ENCODE data around the gene NUCKS1.

Gene NUCKS1

GRCh38 chr1:205700865-205701401, 49.0 kb downstream of the NUCKS1 start:
- no peak overlapping the region for H3K27ac ChIP-seq (ENCODE audit: low read depth, low read length)
- no peaks in the 10 kb centered on the region for H3K4me1 ChIP-seq (ENCODE audit: control insufficient read depth, insufficient read depth, low read length)
- no peak overlapping the region for H3K4me3 ChIP-seq (ENCODE audit: low read length)
- H3K27me3 ChIP-seq (ENCODE audit: control insufficient read depth, insufficient read depth, low read length): no peaks in the 10 kb centered on the region
- no peaks in the 10 kb centered on the region for H3K36me3 ChIP-seq (ENCODE audit: control insufficient read depth, insufficient read depth, low read length)
- no peak overlapping the region for H3K9ac ChIP-seq (ENCODE audit: low read length)

GRCh38 chr1:205699416-205699815, 50.6 kb downstream of the NUCKS1 start:
- Histone ChIP-seq H3K9ac (ENCODE audit: low read length) (no peak overlapping the region), H3K4me1 (ENCODE audit: control insufficient read depth, insufficient read depth, low read length) (no peaks in the 10 kb centered on the region), H3K27ac (ENCODE audit: low read depth, low read length) (no peak overlapping the region), H3K36me3 (ENCODE audit: control insufficient read depth, insufficient read depth, low read length) (no peaks in the 10 kb centered on the region), H3K4me3 (ENCODE audit: low read length) (no peak overlapping the region), H3K27me3 (ENCODE audit: control insufficient read depth, insufficient read depth, low read length) (no peaks in the 10 kb centered on the region)

- Histone ChIP-seq H3K4me3 (ENCODE audit: low read length) (no peak overlapping the region), H3K36me3 (ENCODE audit: control insufficient read depth, insufficient read depth, low read length) (no peaks in the 10 kb centered on the region), H3K27me3 (ENCODE audit: control insufficient read depth, insufficient read depth, low read length) (no peaks in the 10 kb centered on the region), H3K4me1 (ENCODE audit: control insufficient read depth, insufficient read depth, low read length) (no peaks in the 10 kb centered on the region), H3K9ac (ENCODE audit: low read length) (no peak overlapping the region), H3K27ac (ENCODE audit: low read depth, low read length) (no peak overlapping the region)
Observed at GRCh38 chr1:205698921-205699320, 51.1 kb downstream of the NUCKS1 start.

GRCh38 chr1:205693421-205693991, 56.5 kb downstream of the NUCKS1 start:
- no peak overlapping the region for H3K9ac ChIP-seq (ENCODE audit: low read length)

GRCh38 chr1:205692423-205692822, 57.6 kb downstream of the NUCKS1 start:
- H3K36me3 ChIP-seq (ENCODE audit: control insufficient read depth, insufficient read depth, low read length): no peaks in the 10 kb centered on the region
- no peaks in the 10 kb centered on the region for H3K27me3 ChIP-seq (ENCODE audit: control insufficient read depth, insufficient read depth, low read length)
- H3K4me1 ChIP-seq (ENCODE audit: control insufficient read depth, insufficient read depth, low read length): no peaks in the 10 kb centered on the region
- no peak overlapping the region for H3K4me3 ChIP-seq (ENCODE audit: low read length)
- H3K9ac ChIP-seq (ENCODE audit: low read length): no peak overlapping the region
- no peak overlapping the region for H3K27ac ChIP-seq (ENCODE audit: low read depth, low read length)

More at GRCh38 chr1:205693421-205693991, 56.5 kb downstream of the NUCKS1 start:
- H3K27me3 ChIP-seq (ENCODE audit: control insufficient read depth, insufficient read depth, low read length): no peaks in the 10 kb centered on the region
- no peak overlapping the region for H3K27ac ChIP-seq (ENCODE audit: low read depth, low read length)
- H3K36me3 ChIP-seq (ENCODE audit: control insufficient read depth, insufficient read depth, low read length): no peaks in the 10 kb centered on the region
- H3K4me3 ChIP-seq (ENCODE audit: low read length): no peak overlapping the region
- H3K4me1 ChIP-seq (ENCODE audit: control insufficient read depth, insufficient read depth, low read length): no peaks in the 10 kb centered on the region

GRCh38 chr1:205690122-205690756, 59.7 kb downstream of the NUCKS1 start:
- Histone ChIP-seq H3K4me3 (ENCODE audit: low read length) (no peak overlapping the region), H3K4me1 (ENCODE audit: control insufficient read depth, insufficient read depth, low read length) (no peaks in the 10 kb centered on the region), H3K36me3 (ENCODE audit: control insufficient read depth, insufficient read depth, low read length) (no peaks in the 10 kb centered on the region), H3K27ac (ENCODE audit: low read depth, low read length) (no peak overlapping the region), H3K27me3 (ENCODE audit: control insufficient read depth, insufficient read depth, low read length) (no peaks in the 10 kb centered on the region), H3K9ac (ENCODE audit: low read length) (no peak overlapping the region)

- Histone ChIP-seq H3K36me3 (ENCODE audit: control insufficient read depth, insufficient read depth, low read length) (no peaks in the 10 kb centered on the region), H3K4me1 (ENCODE audit: control insufficient read depth, insufficient read depth, low read length) (no peaks in the 10 kb centered on the region), H3K27me3 (ENCODE audit: control insufficient read depth, insufficient read depth, low read length) (no peaks in the 10 kb centered on the region), H3K27ac (ENCODE audit: low read depth, low read length) (no peak overlapping the region), H3K4me3 (ENCODE audit: low read length) (no peak overlapping the region), H3K9ac (ENCODE audit: low read length) (no peak overlapping the region)
Observed at GRCh38 chr1:205689479-205689878, 60.5 kb downstream of the NUCKS1 start.

- H3K27ac ChIP-seq (ENCODE audit: low read depth, low read length): no peak overlapping the region
- H3K27me3 ChIP-seq (ENCODE audit: control insufficient read depth, insufficient read depth, low read length): no peaks in the 10 kb centered on the region
- no peak overlapping the region for H3K9ac ChIP-seq (ENCODE audit: low read length)
- no peaks in the 10 kb centered on the region for H3K36me3 ChIP-seq (ENCODE audit: control insufficient read depth, insufficient read depth, low read length)
- H3K4me3 ChIP-seq (ENCODE audit: low read length): no peak overlapping the region
- no peaks in the 10 kb centered on the region for H3K4me1 ChIP-seq (ENCODE audit: control insufficient read depth, insufficient read depth, low read length)
Observed at GRCh38 chr1:205688171-205689080, 61.6 kb downstream of the NUCKS1 start.

GRCh38 chr1:205687242-205687641, 62.7 kb downstream of the NUCKS1 start:
- Histone ChIP-seq H3K27me3 (ENCODE audit: control insufficient read depth, insufficient read depth, low read length) (no peaks in the 10 kb centered on the region), H3K36me3 (ENCODE audit: control insufficient read depth, insufficient read depth, low read length) (no peaks in the 10 kb centered on the region), H3K27ac (ENCODE audit: low read depth, low read length) (no peak overlapping the region), H3K9ac (ENCODE audit: low read length) (no peak overlapping the region), H3K4me1 (ENCODE audit: control insufficient read depth, insufficient read depth, low read length) (no peaks in the 10 kb centered on the region), H3K4me3 (ENCODE audit: low read length) (no peak overlapping the region)

GRCh38 chr1:205681364-205681763, 68.6 kb downstream of the NUCKS1 start:
- Histone ChIP-seq H3K36me3 (ENCODE audit: control insufficient read depth, insufficient read depth, low read length) (no peaks in the 10 kb centered on the region), H3K9ac (ENCODE audit: low read length) (no peak overlapping the region), H3K27me3 (ENCODE audit: control insufficient read depth, insufficient read depth, low read length) (no peaks in the 10 kb centered on the region), H3K4me1 (ENCODE audit: control insufficient read depth, insufficient read depth, low read length) (no peaks in the 10 kb centered on the region), H3K27ac (ENCODE audit: low read depth, low read length) (no peak overlapping the region), H3K4me3 (ENCODE audit: low read length) (no peak overlapping the region)

GRCh38 chr1:205680073-205680851, 69.7 kb downstream of the NUCKS1 start, which contains the start of gene SLC45A3:
SLC45A3 (minus strand) TSS chr1:205680509; CDS start chr1:205664656, 15,853 bp downstream.
- H3K36me3 ChIP-seq (ENCODE audit: control insufficient read depth, insufficient read depth, low read length): no peaks in the 10 kb centered on the region
- H3K9ac ChIP-seq (ENCODE audit: low read length): no peak within 1 kb of the TSS
- no peak within 1 kb of the TSS for H3K27ac ChIP-seq (ENCODE audit: low read depth, low read length)
- H3K4me3 ChIP-seq (ENCODE audit: low read length): peak within 1 kb of the TSS; percentile 71
- H3K4me1 ChIP-seq (ENCODE audit: control insufficient read depth, insufficient read depth, low read length): no peaks in the 10 kb centered on the region
- no peaks in the 10 kb centered on the region for H3K27me3 ChIP-seq (ENCODE audit: control insufficient read depth, insufficient read depth, low read length)
